Spleen (tissue), 11 donors: ENCODE results near the gene CDC25A. TPM values are rescaled to one million over a fixed set of nuclear protein-coding genes. Genes with fewer than 3 reads are reported as not detected.

Experiments
- DNase-seq: peaks from one replicate; pipeline ENCODE4 v3.0.0-alpha.2; 2020
- H3K27ac ChIP-seq, 8 donors: fragments of 200-600 bp; sonication (generic) in 7 of 8; 1 replicate in 4 of 8; 2 replicates in 4 of 8; pipeline versions ENCODE4 v1.5.0 to v1.8.0; 2016 to 2021; ENCODE audit warnings: inconsistent platforms in 4 of 8, mild to moderate bottlenecking in 4 of 8, moderate library complexity in 1 of 8
- H3K27me3 ChIP-seq, 7 donors: fragments of 200-600 bp; sonication (generic) in 6 of 7; replicated peaks in 1 of 7; 1 replicate in 4 of 7; 2 replicates in 3 of 7; pipeline versions ENCODE4 v1.5.0 to v1.8.0; 2016 to 2021; ENCODE audit warnings: inconsistent platforms in 3 of 7, mild to moderate bottlenecking in 1 of 7
- H3K36me3 ChIP-seq, 6 donors: fragments of 200-600 bp; sonication (generic) in 5 of 6; 1 replicate in 4 of 6; 2 replicates in 2 of 6; pipeline versions ENCODE4 v1.5.0 to v1.8.0; 2016 to 2021; ENCODE audit warnings: inconsistent platforms in 2 of 6
- H3K4me1 ChIP-seq, 6 donors: fragments of 200-600 bp; sonication (generic) in 5 of 6; 1 replicate in 3 of 6; 2 replicates in 3 of 6; pipeline versions ENCODE4 v1.5.0 to v1.8.0; 2016 to 2021; ENCODE audit warnings: inconsistent platforms in 3 of 6
- H3K4me3 ChIP-seq, 8 donors: fragments of 200-600 bp; sonication (generic) in 7 of 8; 1 replicate in 4 of 8; 2 replicates in 4 of 8; pipeline versions ENCODE4 v1.5.0 to v1.8.0; 2016 to 2021; ENCODE audit warnings: inconsistent platforms in 4 of 8, mild to moderate bottlenecking in 4 of 8, moderate library complexity in 2 of 8
- H3K9me3 ChIP-seq, 8 donors: fragments of 200-600 bp; sonication (generic) in 7 of 8; 1 replicate in 4 of 8; 2 replicates in 4 of 8; pipeline versions ENCODE4 v1.5.0 to v1.8.0; 2016 to 2021; ENCODE audit warnings: inconsistent platforms in 4 of 8
- POLR2A ChIP-seq, 3 donors: fragments of 450-650 bp; IDR thresholded peaks; one replicate each; pipeline ENCODE4 v1.5.1; 2017; ENCODE audit warnings: antibody characterized with exemption in 3 of 3, mild to moderate bottlenecking in 1 of 3
- POLR2AphosphoS5 ChIP-seq, 3 donors: sonication (generic); formaldehyde crosslinking; IDR thresholded peaks; one replicate each; pipeline ENCODE4 v1.5.1; 2017; ENCODE audit warnings: antibody characterized with exemption in 3 of 3
- WGBS, 5 donors: extraction: QIAGEN DNeasy Blood & Tissue Kit in 3 of 5; methylation state at CpG; one replicate each; pipeline versions ENCODE4 v1.1.5 to v1.1.7; 2013 to 2018; 5-methylcytosine and 5-hydroxymethylcytosine counted together
- intact Hi-C: fragments of 100-400 bp; cut with DNase I; formaldehyde crosslinking; loops from one replicate; pipeline ENCODE4 v1.15.0; 2023; ENCODE audit warnings: low total_unique reads
- polyA plus RNA-seq, 3 donors: library from polyadenylated mRNA; stranded (reverse); fragments of 200-250 nt; gene quantifications; one replicate each; pipeline ENCODE4 v1.2.1, GENCODE V29; 2013
- total RNA-seq, 7 donors: library from RNA; depleted of rRNA in 3 of 7; stranded (reverse); fragments of >200 nt in 3 of 7; fragmentation: NEBNext Ultra II Directional in 4 of 7; extraction: Animal tissue kit (Norgen Biotek cat#: 25700) in 4 of 7; gene quantifications; one replicate each; pipeline versions ENCODE4 v1.1.0 to v1.2.1, GENCODE V29; 2016 to 2021
- TF ChIP-seq, protein P1 (sequence below), 11 experiments: fragments of 200-600 bp in 7 of 11; fragments of 450-650 bp in 4 of 11; sonication (generic) in 4 of 11; IDR thresholded peaks in 8 of 11; conservative IDR thresholded peaks in 3 of 11; 1 replicate in 7 of 11; 2 replicates in 4 of 11; pipeline versions ENCODE4 v1.4.0 to v1.8.0; 2016 to 2021; ENCODE audit warnings: antibody characterized with exemption in 11 of 11, inconsistent platforms in 4 of 11, mild to moderate bottlenecking in 1 of 11
- donor health status: healthy with polysubstance abuse.
- donor health status: DM: no; HTN: no; CAD: no; lungs with moderate emphysema.
- donor health status: DM: no; HTN: no; CAD: no.
- donor health status: Bipolar disorder and iron deficiency.
- donor health status: healthy.
- donor health status: DM: no; HTN: no; CAD: no.
- donor health status: DM: yes; HTN: yes; CAD: no.

Gene CDC25A
- total and polyA plus RNA-seq, 10 donors: 0.65 to 8.1 (median 2.8) TPM

DNA sequence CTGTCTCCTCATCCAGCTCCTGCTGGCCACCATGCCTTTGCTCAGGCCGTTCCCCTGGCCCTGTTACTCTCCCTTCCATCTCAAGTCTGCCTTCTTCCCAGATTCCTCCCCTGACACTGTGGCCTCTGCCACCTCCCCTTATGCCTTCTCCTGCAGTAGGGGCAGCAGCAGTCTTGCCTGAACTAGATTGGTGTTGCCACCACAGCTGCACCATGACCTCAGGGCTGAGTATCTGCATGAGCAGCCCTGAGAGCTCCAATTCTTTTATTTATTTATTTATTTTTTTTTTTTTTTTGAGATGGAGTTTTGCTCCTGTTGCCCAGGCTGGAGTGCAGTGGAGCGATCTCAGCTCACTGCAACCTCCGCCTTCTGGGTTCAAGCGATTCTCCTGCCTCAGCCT lies 21.2 kb upstream of the CDC25A start:
- Histone ChIP-seq H3K36me3 (no peaks in the 10 kb centered on the region), H3K4me1 (peaks cover 0 to 2% (median 0%) of the 10 kb centered on the region in 6 donors), H3K9me3 (no peaks in the 10 kb centered on the region), H3K27me3 (no peaks in the 10 kb centered on the region), H3K4me3 (no peak overlapping the region), H3K27ac (no peak overlapping the region)
- 93 to 98% (median 94%) methylated on average over 4 of the region's 4 CpGs for WGBS, 5 donors
- no peak for TF ChIP-seq POLR2AphosphoS5 (IDR thresholded peaks at IDR 0.05)
- TF ChIP-seq, protein P1, sequence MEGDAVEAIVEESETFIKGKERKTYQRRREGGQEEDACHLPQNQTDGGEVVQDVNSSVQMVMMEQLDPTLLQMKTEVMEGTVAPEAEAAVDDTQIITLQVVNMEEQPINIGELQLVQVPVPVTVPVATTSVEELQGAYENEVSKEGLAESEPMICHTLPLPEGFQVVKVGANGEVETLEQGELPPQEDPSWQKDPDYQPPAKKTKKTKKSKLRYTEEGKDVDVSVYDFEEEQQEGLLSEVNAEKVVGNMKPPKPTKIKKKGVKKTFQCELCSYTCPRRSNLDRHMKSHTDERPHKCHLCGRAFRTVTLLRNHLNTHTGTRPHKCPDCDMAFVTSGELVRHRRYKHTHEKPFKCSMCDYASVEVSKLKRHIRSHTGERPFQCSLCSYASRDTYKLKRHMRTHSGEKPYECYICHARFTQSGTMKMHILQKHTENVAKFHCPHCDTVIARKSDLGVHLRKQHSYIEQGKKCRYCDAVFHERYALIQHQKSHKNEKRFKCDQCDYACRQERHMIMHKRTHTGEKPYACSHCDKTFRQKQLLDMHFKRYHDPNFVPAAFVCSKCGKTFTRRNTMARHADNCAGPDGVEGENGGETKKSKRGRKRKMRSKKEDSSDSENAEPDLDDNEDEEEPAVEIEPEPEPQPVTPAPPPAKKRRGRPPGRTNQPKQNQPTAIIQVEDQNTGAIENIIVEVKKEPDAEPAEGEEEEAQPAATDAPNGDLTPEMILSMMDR (IDR thresholded peaks at IDR 0.05 in 8 of 11, conservative IDR thresholded peaks at IDR 0.05 in 3 of 11): no peak
- TF ChIP-seq POLR2A (IDR thresholded peaks at IDR 0.05): no peak
- DNase-seq: no peak
- intact Hi-C loops: no loop called here

DNA sequence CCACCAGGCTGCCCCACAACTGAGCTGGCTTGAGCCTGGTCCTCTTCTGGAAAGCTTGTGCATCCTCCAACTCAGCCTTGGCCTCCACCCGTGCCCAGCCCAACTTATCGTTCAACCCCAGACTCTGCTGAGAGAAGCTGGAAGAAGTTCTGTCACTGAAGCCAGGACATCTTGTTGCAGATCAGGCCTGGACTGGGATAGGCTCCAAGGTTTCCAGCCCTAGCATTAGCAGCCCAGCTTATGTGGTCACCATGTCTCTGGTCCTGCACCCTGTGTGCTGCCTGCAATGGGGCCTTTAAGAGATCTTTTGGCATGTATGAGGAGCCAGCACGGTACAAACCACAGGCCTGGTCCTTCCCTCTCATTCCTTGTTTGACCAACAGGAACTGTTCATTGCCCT lies 19.9 kb upstream of the CDC25A start:
- WGBS, 5 donors: 80 to 90% (median 84%) methylated on average over 3 of the region's 3 CpGs
- Histone ChIP-seq H3K27ac (no peak overlapping the region), H3K4me1 (no peaks in the 10 kb centered on the region), H3K27me3 (no peaks in the 10 kb centered on the region), H3K4me3 (no peak overlapping the region), H3K36me3 (no peaks in the 10 kb centered on the region), H3K9me3 (no peaks in the 10 kb centered on the region)
- intact Hi-C loops: no loop called here
- no peak for DNase-seq
- TF ChIP-seq POLR2AphosphoS5 (IDR thresholded peaks at IDR 0.05) (no peak), POLR2A (IDR thresholded peaks at IDR 0.05) (no peak)
- TF ChIP-seq, protein P1 (IDR thresholded peaks at IDR 0.05 in 8 of 11, conservative IDR thresholded peaks at IDR 0.05 in 3 of 11): no peak

DNA sequence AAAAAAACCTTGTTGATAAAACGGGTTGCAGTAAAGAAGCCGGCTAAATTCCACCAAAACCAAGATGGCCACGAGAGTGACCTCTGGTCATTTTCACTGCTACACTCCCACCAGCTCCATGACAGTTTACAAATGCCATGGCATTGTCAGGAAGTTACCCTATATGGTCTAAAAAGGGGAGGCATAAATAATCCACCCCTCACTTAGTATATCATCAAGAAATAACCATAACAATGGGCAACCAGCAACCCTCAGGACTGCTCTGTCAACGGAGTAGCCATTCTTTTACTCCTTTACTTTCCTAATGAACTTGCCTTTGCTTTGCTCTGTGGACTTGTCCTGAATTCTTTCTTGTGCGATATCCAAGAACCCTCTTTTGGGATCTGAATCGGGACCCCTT lies 14.4 kb upstream of the CDC25A start:
- TF ChIP-seq, protein P1 (IDR thresholded peaks at IDR 0.05 in 8 of 11, conservative IDR thresholded peaks at IDR 0.05 in 3 of 11): no peak
- TF ChIP-seq POLR2AphosphoS5 (IDR thresholded peaks at IDR 0.05) (no peak), POLR2A (IDR thresholded peaks at IDR 0.05) (no peak)
- Histone ChIP-seq H3K36me3 (no peaks in the 10 kb centered on the region), H3K27me3 (no peaks in the 10 kb centered on the region), H3K9me3 (no peaks in the 10 kb centered on the region), H3K27ac (no peak overlapping the region), H3K4me1 (no peaks in the 10 kb centered on the region), H3K4me3 (no peak overlapping the region)
- DNase-seq: no peak
- WGBS, 5 donors: 79 to 89% (median 81%) methylated on average over 6 of the region's 6 CpGs
- intact Hi-C loops: no loop called here

DNA sequence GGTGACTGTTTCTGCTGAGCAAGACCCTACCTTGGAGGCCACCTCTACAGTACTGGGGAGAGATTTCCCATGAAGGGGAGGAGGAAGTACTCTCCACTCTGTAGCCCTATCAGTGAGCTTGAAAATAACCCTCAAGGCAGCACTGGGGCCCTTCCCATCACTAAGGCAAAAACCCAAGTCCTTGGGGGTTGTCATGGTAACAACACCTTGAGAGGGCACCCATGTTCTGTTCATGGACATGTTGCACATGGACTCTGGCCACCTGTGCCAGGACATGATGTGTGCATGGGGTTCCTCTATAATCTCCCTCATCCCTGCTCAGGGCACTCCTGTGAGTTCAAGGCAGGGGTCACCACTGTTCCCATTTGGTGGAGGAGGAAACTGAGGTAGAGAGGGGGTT lies 10.9 kb upstream of the CDC25A start:
- intact Hi-C loops: no loop called here
- TF ChIP-seq POLR2AphosphoS5 (IDR thresholded peaks at IDR 0.05): no peak
- TF ChIP-seq, protein P1 (IDR thresholded peaks at IDR 0.05 in 8 of 11, conservative IDR thresholded peaks at IDR 0.05 in 3 of 11): no peak
- TF ChIP-seq POLR2A (IDR thresholded peaks at IDR 0.05): no peak

More for the DNA sequence above, 10.9 kb upstream of the CDC25A start:
- Histone ChIP-seq H3K36me3 (no peaks in the 10 kb centered on the region), H3K9me3 (no peaks in the 10 kb centered on the region), H3K27ac (no peak overlapping the region), H3K4me3 (no peak overlapping the region), H3K27me3 (no peaks in the 10 kb centered on the region), H3K4me1 (peaks cover 0 to 32% (median 9%) of the 10 kb centered on the region in 6 donors)
- DNase-seq: no peak
